Osteocyte (in vitro differentiated cells): ENCODE data around the gene GULP1. TPM values are rescaled to one million over a fixed set of nuclear protein-coding genes. Genes with fewer than 3 reads are reported as not detected.

Experiments used
- DNase-seq: peaks from one replicate; pipeline ENCODE4 v3.0.0; 2021; ENCODE audit warnings: mixed read lengths; ENCODE audit not compliant: unreplicated experiment; ENCODE audit errors: extremely low spot score
- H3K27ac Mint-ChIP-seq: one replicate; pipeline ENCODE4 v1.8.0; 2021; ENCODE audit warnings: mild to moderate bottlenecking, mixed read lengths; ENCODE audit not compliant: unreplicated experiment
- H3K27me3 Mint-ChIP-seq: one replicate; pipeline ENCODE4 v1.8.0; 2021; ENCODE audit warnings: mixed read lengths; ENCODE audit not compliant: unreplicated experiment
- H3K36me3 Mint-ChIP-seq: one replicate; pipeline ENCODE4 v1.8.0; 2021; ENCODE audit warnings: mixed read lengths; ENCODE audit not compliant: unreplicated experiment
- H3K4me1 Mint-ChIP-seq: one replicate; pipeline ENCODE4 v1.8.0; 2021; ENCODE audit warnings: mixed read lengths; ENCODE audit not compliant: unreplicated experiment
- H3K4me3 Mint-ChIP-seq: one replicate; pipeline ENCODE4 v1.8.0; 2021; ENCODE audit warnings: mild to moderate bottlenecking, moderate library complexity, mixed read lengths; ENCODE audit not compliant: unreplicated experiment
- H3K9me3 Mint-ChIP-seq: one replicate; pipeline ENCODE4 v1.8.0; 2021; ENCODE audit warnings: mixed read lengths; ENCODE audit not compliant: unreplicated experiment
- CTCF ChIP-seq: fragments of 200-600 bp; sonication (generic); IDR thresholded peaks from 2 replicates; pipeline ENCODE4 v1.5.0; 2021; ENCODE audit warnings: antibody characterized with exemption, mild to moderate bottlenecking, moderate library complexity
- total RNA-seq: library from RNA; stranded (reverse); gene quantifications from 2 replicates; pipeline ENCODE4 v1.2.1, GENCODE V29; 2021

The GULP1 gene
- total RNA-seq, 1 donor from 2014 or later: 36.7 TPM

GRCh38 chr2:188515918-188516317 is 224.2 kb downstream of the GULP1 start:
- no peaks in the 10 kb centered on the region for H3K9me3 Mint-ChIP-seq

DNA sequence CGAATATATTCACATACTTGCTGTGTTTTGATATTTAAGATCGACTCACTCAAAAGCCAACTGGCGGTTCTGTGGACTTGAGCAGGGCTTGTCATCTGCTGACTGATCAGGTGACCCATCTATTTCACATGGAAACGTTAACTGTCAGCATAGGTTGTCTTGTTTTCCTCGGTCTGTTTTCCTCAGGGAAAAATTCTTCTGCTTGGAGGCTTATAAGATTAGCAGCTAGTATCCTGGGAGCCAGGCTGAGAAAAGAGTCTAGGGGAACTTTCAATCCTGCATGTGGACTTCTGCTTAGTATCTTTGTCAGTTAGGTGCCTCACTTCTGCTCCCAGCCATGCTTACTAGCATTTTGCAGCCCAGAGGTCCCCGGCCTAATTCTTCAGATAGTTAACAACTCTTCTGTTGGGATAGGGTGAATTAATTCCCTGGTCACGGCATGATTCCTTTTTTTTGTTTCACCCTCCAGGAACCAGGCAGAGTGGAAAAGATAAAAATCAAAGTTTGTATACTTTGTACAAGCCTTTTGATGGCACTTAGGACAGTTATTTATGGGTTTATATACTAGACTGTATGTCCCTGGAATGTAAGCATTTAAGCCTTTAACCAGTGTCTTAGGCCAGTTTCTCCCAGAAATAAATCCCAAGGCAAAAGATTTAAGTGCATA is 226.0 kb downstream of the GULP1 start:
- Mint-ChIP-seq H3K27me3 (no peaks in the 10 kb centered on the region), H3K9me3 (no peaks in the 10 kb centered on the region), H3K4me3 (no peak overlapping the region), H3K27ac (no peak overlapping the region), H3K4me1 (peaks cover 19% of the 10 kb centered on the region), H3K36me3 (peaks cover 10% of the 10 kb centered on the region)
- TF ChIP-seq CTCF: no peak
- DNase-seq: no peak

More at GRCh38 chr2:188515918-188516317, 224.2 kb downstream of the GULP1 start:
- H3K4me3 Mint-ChIP-seq: no peak overlapping the region
- H3K27ac Mint-ChIP-seq: peak overlapping the region; percentile 2
- DNase-seq: no peak
- H3K4me1 Mint-ChIP-seq: peaks cover 19% of the 10 kb centered on the region
- no peaks in the 10 kb centered on the region for H3K27me3 Mint-ChIP-seq
- H3K36me3 Mint-ChIP-seq: peaks cover 7% of the 10 kb centered on the region
- no peak for TF ChIP-seq CTCF

DNA sequence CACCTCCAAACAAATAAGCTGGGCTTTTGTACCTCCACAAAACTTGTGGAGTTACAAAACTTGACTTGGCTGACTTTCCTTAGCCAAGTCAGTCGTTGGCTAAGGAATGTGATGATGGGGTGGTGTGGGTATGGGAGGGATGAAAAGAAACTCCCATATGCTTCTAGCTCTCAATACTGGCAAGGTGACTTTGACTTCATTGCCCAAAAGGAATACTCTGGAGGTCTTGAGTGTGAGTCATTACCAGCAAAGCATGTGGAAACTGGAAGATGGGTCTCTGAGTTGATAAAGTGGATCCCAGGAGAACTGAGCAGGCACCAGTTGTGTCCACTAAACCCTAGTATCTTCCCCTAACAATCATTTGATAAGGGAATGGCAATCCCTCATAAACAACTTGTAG is 226.7 kb downstream of the GULP1 start:
- Mint-ChIP-seq H3K4me1 (peaks cover 20% of the 10 kb centered on the region), H3K9me3 (no peaks in the 10 kb centered on the region), H3K27me3 (no peaks in the 10 kb centered on the region), H3K4me3 (no peak overlapping the region), H3K36me3 (peaks cover 10% of the 10 kb centered on the region), H3K27ac (no peak overlapping the region)
- DNase-seq: no peak
- TF ChIP-seq CTCF: no peak

GRCh38 chr2:188519136-188519535 is 227.5 kb downstream of the GULP1 start:
- H3K27ac Mint-ChIP-seq: no peak overlapping the region
- no peak for TF ChIP-seq CTCF
- no peak for DNase-seq
- H3K36me3 Mint-ChIP-seq: peaks cover 10% of the 10 kb centered on the region
- no peaks in the 10 kb centered on the region for H3K9me3 Mint-ChIP-seq
- H3K27me3 Mint-ChIP-seq: no peaks in the 10 kb centered on the region
- H3K4me3 Mint-ChIP-seq: no peak overlapping the region
- H3K4me1 Mint-ChIP-seq: peaks cover 24% of the 10 kb centered on the region

- H3K27ac Mint-ChIP-seq: no peak overlapping the region
- H3K4me3 Mint-ChIP-seq: no peak overlapping the region
- no peaks in the 10 kb centered on the region for H3K9me3 Mint-ChIP-seq
- peaks cover 38% of the 10 kb centered on the region for H3K4me1 Mint-ChIP-seq
- H3K36me3 Mint-ChIP-seq: peaks cover 6% of the 10 kb centered on the region
- no peak for TF ChIP-seq CTCF
- no peaks in the 10 kb centered on the region for H3K27me3 Mint-ChIP-seq
- no peak for DNase-seq
These were observed 230.8 kb downstream of the GULP1 start for GRCh38 chr2:188522517-188522916.
